Hepatocyte (in vitro differentiated cells): ENCODE data around the gene HOXA11. TPM values are rescaled to one million over a fixed set of nuclear protein-coding genes. Genes with fewer than 3 reads are reported as not detected.
A peak's percentile ranks its signal among the peaks of the same experiment; 100 is the strongest.

Experiments
- DNase-seq: peaks from one replicate; pipeline ENCODE4 v3.0.0-alpha.2; 2016; ENCODE audit warnings: low spot score
- H2AFZ ChIP-seq: fragments of 200-600 bp; sonication (generic); 2 replicates; pipeline ENCODE4 v1.6.0; 2016; ENCODE audit warnings: antibody characterized with exemption, mild to moderate bottlenecking
- H3K27ac ChIP-seq: fragments of 200-600 bp; sonication (generic); 2 replicates; pipeline ENCODE4 v1.5.1; 2016; ENCODE audit warnings: mild to moderate bottlenecking
- H3K27me3 ChIP-seq: fragments of 200-600 bp; sonication (generic); 2 replicates; pipeline ENCODE4 v1.6.1; 2016
- H3K36me3 ChIP-seq: fragments of 200-600 bp; sonication (generic); replicated peaks from 2 replicates; pipeline ENCODE4 v1.5.1; 2016; ENCODE audit warnings: low read depth; ENCODE audit not compliant: insufficient read depth
- H3K4me1 ChIP-seq: fragments of 200-600 bp; sonication (generic); 2 replicates; pipeline ENCODE4 v1.5.1; 2016; ENCODE audit warnings: mild to moderate bottlenecking, moderate library complexity; ENCODE audit not compliant: insufficient read depth
- H3K4me2 ChIP-seq: fragments of 200-600 bp; sonication (generic); 2 replicates; pipeline ENCODE4 v1.6.0; 2016
- H3K4me3 ChIP-seq: fragments of 200-600 bp; sonication (generic); 2 replicates; pipeline ENCODE4 v1.5.1; 2016; ENCODE audit warnings: mild to moderate bottlenecking
- H3K79me2 ChIP-seq: fragments of 200-600 bp; sonication (generic); 2 replicates; pipeline ENCODE4 v1.6.0; 2017; ENCODE audit warnings: mild to moderate bottlenecking
- H3K9me2 ChIP-seq: fragments of 200-600 bp; sonication (generic); replicated peaks from 2 replicates; pipeline ENCODE4 v1.6.0; 2017; ENCODE audit warnings: mild to moderate bottlenecking; ENCODE audit not compliant: insufficient read depth
- H3K9me3 ChIP-seq: fragments of 200-600 bp; sonication (generic); 2 replicates; pipeline ENCODE4 v1.5.1; 2016; ENCODE audit warnings: low read depth, mild to moderate bottlenecking
- H4K20me1 ChIP-seq: fragments of 200-600 bp; sonication (generic); 2 replicates; pipeline ENCODE4 v1.6.0; 2016; ENCODE audit warnings: mild to moderate bottlenecking; ENCODE audit not compliant: insufficient read depth, poor library complexity, severe bottlenecking
- CTCF ChIP-seq: fragments of 200-600 bp; sonication (generic); IDR thresholded peaks from 2 replicates; pipeline ENCODE4 v1.5.1; 2016; ENCODE audit warnings: antibody characterized with exemption, mild to moderate bottlenecking; ENCODE audit not compliant: poor library complexity
- EZH2 ChIP-seq: fragments of 200-600 bp; sonication (generic); IDR thresholded peaks from 2 replicates; pipeline ENCODE4 v1.6.1; 2016; ENCODE audit warnings: antibody characterized with exemption, mild to moderate bottlenecking, borderline replicate concordance
- EZH2phosphoT487 ChIP-seq: fragments of 200-600 bp; sonication (generic); IDR thresholded peaks from one replicate; pipeline ENCODE4 v1.6.1; 2018; ENCODE audit warnings: antibody characterized with exemption, mild to moderate bottlenecking, low read depth, moderate library complexity; ENCODE audit not compliant: unreplicated experiment, severe bottlenecking
- WGBS: methylation state at CpG from one replicate; pipeline ENCODE4 v1.1.6; 2016; ENCODE audit warnings: low lambda C conversion rate; ENCODE audit errors: missing lambda C conversion rate; 5-methylcytosine and 5-hydroxymethylcytosine counted together
- polyA plus RNA-seq: library from polyadenylated mRNA; unstranded; fragments of >200 nt; fragmentation: Nextera tagmentation; extraction: Ambion mirVana; gene quantifications from 2 replicates; pipeline ENCODE4 v1.2.1, GENCODE V29; 2016
- total RNA-seq: library from RNA; depleted of rRNA; stranded (reverse); fragments of >200 nt; gene quantifications from 2 replicates; pipeline ENCODE4 v1.2.3, GENCODE V29; 2014

Gene HOXA11
- total and polyA plus RNA-seq, 2 experiments from 2014 or later: 6.4 to 7.6 TPM

DNA sequence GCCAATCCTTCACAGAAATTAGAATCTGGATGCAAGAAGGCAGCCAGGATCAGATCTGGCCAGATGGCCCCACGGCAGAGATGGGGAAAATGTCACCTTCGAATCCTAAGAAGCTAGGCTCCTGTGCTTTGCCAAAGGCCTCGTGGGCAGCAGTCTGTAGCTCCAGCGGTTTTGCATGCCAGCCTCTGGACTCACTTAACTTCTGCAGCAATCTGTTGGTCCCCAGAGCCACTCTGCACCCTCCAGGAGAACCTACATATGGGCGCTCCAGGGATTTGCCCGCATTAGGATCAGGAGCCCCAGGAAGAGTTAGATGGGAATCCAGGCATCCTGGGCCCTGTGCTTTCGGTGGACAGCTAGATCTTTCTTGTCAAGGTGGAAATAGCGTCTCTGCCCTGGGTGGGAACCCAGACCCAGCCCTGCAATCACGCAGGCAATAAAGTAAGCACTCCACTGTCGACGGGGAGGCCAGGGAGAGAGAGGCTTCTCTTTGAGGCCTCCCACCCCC lies 25.0 kb upstream of the HOXA11 start:
- no peak for TF ChIP-seq CTCF
- peak; percentile 13 for TF ChIP-seq EZH2
- DNase-seq: no peak
- Histone ChIP-seq H4K20me1 (no peaks in the 10 kb centered on the region), H3K4me2 (peak overlapping the region; percentile 69), H3K36me3 (no peaks in the 10 kb centered on the region), H3K79me2 (peaks cover 30% of the 10 kb centered on the region), H2AFZ (peak overlapping the region; percentile 5), H3K9me3 (no peaks in the 10 kb centered on the region), H3K4me3 (no peak overlapping the region), H3K27ac (peak overlapping the region; percentile 55), H3K27me3 (peaks cover 80% of the 10 kb centered on the region), H3K9me2 (no peaks in the 10 kb centered on the region), H3K4me1 (peaks cover 34% of the 10 kb centered on the region)
- WGBS: 52% methylated on average over 11 of the region's 11 CpGs

DNA sequence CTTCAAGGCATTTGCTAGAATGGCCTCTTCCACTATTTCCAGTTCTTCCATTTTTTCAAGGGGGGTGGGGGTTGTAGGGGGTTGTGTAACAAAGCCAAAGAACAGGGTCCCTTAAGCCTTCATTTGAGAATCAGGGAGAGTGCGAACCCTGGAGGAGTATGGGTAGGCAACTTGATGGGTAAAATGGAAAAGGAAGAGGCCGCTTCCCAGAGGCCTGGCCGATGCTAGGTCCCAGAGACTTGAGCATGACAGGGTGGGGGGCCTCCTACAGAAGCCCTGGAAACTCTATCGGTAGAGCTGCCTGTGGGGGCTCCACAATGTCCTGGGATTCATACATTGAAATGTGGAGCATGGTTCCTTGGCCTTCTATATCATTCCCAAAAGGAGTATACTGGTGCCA lies 24.0 kb upstream of the HOXA11 start:
- H3K9me2 ChIP-seq: no peaks in the 10 kb centered on the region
- peaks cover 80% of the 10 kb centered on the region for H3K27me3 ChIP-seq
- H4K20me1 ChIP-seq: no peaks in the 10 kb centered on the region
- no peak overlapping the region for H2AFZ ChIP-seq
- no peak overlapping the region for H3K4me3 ChIP-seq
- no peaks in the 10 kb centered on the region for H3K9me3 ChIP-seq
- H3K79me2 ChIP-seq: peaks cover 40% of the 10 kb centered on the region
- H3K4me1 ChIP-seq: peaks cover 27% of the 10 kb centered on the region
- no peak overlapping the region for H3K27ac ChIP-seq
- TF ChIP-seq CTCF (no peak), EZH2phosphoT487 (no peak), EZH2 (no peak)
- H3K4me2 ChIP-seq: no peak overlapping the region
- 86% methylated on average over 4 of the region's 4 CpGs for WGBS
- DNase-seq: no peak
- H3K36me3 ChIP-seq: no peaks in the 10 kb centered on the region

GRCh38 chr7:27207348-27207985 lies 22.4 kb upstream of the HOXA11 start:
- Histone ChIP-seq H3K27me3 (peaks cover 78% of the 10 kb centered on the region), H3K4me1 (peaks cover 21% of the 10 kb centered on the region), H3K9me3 (no peaks in the 10 kb centered on the region), H4K20me1 (no peaks in the 10 kb centered on the region), H3K79me2 (peaks cover 51% of the 10 kb centered on the region), H3K4me2 (peak overlapping the region; percentile 90), H3K36me3 (no peaks in the 10 kb centered on the region), H3K9me2 (no peaks in the 10 kb centered on the region), H2AFZ (no peak overlapping the region), H3K4me3 (no peak overlapping the region), H3K27ac (peak overlapping the region; percentile 40)
- TF ChIP-seq CTCF: no peak
- TF ChIP-seq EZH2phosphoT487: no peak
- WGBS: 46% methylated on average over 7 of the region's 7 CpGs
- no peak for DNase-seq
